HG03442 (cell line): Measurements from ENCODE around the gene MIER2.

Experiments
- ATAC-seq: cut with Tn5 transposase; IDR thresholded peaks from one replicate; pipeline ENCODE4 v1.9.1; 2021; ENCODE audit warnings: mild to moderate bottlenecking, moderate library complexity; ENCODE audit not compliant: unreplicated experiment

The MIER2 gene

DNA sequence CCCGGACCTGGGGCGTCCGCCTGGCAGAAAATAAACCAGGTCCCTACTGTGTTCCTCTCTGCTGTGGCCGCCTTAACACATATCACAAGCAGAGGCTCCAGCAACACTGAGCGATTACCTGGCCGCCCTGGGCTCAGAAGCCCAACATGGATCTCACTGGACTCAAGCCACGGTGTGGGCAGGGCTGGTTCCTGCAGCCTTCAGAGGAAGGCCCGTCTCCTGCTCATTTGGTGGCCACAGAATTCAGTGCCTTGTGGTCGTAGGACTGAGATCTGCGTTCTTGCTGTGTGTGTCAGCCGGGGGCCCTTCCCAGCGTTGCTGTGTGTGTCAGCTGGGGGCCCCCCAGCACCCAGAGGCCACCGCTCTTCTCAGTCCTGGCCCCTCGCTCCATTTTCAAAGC is 34.1 kb upstream of the MIER2 start:
- ATAC-seq: no peak

DNA sequence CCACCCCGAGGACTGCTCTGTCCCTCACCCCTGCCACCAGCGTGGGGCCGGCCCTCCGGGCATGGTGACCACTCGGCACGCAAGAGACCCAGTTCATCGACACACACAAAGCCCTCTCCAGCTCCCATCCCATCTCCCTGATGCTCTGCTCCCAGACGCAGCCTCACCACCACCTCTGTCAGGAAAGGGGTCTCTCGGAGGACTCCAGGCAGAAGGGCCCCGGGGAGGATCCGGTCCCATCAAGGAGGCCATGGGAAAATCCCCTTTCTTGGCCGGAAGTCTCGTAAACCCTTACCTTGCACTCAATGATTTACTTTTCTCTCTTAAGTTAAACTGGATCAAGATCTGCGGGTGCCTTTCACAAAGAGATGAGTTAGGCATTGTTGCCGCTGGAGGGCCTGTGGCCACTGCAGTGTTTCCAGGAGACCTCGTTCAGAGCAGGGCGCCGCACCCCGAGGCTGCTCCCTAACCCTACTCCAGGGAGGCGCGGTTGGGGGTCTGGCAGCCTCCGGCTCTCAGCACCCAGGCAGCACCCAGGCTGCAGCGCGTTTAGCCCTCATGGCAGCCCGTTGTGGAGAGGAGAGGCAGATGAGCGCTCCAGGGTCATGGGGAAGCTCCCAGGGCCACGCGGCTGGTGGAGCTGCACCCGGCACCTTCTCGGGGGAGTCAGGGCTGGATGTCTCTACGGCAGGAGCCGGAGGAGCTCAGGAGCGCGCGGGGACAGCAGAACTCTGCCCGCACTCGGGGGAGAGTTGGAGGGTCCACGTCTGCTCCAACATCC is 33.4 kb upstream of the MIER2 start:
- ATAC-seq: no peak

DNA sequence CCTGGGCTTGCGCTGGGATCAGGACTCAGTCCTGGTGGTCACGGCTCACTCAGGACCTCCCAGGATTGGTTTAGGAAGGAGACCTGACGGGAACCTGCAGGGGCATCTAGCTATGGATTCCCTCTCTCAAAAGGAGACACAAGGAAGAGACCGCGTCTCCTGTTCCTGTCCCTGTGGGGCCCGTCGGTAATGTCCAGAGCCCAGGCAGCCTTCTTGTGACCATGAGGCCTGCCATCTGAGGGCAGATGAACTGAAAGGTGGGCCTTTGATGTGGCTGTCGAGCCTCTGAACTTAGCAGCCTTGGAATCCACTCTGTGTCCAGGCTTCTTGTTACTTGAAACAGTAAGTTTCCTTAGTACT is 31.5 kb upstream of the MIER2 start:
- ATAC-seq: no peak

- ATAC-seq: no peak
Observed at GRCh38 chr19:375395-376110, 31.0 kb upstream of the MIER2 start.

DNA sequence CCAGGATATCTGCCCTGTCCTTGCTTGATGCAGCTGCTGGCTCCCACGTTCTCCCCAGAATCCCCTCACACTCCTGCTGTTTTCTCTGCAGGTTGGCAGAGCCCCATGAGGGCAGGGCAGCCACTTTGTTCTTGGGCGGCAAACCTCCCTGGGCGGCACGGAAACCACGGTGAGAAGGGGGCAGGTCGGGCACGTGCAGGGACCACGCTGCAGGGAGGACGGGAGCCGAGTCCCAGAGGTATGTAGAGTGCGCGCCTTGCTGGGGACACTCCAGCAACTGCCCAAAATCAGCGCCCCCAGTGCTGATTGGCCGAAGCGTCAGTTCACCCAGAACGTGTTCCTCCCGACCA is 30.3 kb upstream of the MIER2 start:
- ATAC-seq: no peak

DNA sequence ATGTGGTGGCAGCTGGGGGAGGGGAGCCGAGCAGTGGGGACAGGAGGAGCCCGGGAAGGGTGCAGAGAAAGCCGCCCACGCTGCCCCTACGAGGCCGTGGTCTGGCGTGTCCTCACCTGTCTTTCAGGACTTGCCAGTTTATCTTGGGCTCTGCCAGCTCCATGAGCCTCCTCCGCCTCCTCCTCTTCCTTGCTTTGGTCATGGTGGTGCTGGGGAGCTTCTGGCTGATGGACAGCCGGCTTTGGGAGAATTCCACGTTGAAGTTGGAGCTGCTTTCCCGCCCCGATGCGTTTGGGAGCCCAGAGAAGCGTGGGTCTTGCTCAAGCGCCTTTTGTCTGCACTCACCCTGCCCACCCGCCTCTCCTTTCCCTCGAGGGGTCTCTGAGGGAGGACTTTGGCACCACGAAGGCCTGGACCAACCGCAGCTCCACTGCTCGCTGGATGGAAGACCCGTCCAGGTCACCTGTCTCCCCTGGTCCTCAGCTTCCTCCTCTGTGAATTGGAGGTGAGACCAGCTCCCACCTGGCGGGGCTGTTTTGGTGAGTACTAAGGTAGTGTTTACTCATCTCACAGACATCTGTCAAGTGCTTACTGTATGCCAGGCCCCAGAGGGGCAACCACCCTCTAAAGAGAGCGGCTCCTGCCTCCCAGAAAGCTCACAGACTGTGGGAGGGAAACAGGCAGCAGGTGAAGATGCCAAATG is 29.7 kb upstream of the MIER2 start:
- ATAC-seq: no peak

- no peak for ATAC-seq
Observed at GRCh38 chr19:373391-374182, 29.0 kb upstream of the MIER2 start.

DNA sequence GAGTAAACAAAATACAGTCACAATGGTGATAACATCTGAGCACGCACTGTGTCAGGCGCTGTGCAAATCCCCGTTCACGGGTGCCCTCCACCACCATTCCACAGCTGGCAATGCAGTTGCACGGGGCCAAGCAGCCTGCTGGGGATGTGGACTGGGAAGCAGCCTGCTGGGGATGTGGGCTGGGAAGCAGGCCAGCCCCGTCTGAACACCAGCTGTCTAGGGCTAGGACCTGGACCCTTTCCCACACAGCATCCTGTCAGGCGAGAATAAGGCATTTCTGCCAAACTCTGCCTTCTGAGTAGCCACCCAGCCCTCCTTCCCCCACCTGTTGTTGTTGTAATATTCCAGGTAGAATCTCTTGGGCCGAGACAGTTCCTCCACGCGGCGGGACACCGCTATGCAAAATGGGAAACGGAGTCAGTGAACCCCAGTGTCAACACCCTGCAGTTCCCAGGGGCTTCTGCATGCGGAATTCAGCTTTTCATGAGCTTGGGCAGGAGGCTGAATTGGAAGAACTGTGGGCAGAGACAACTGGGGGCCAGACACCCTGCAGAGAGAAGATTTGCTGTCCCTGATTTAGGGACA is 27.8 kb upstream of the MIER2 start:
- ATAC-seq: no peak

- no peak for ATAC-seq
Observed at GRCh38 chr19:371501-372168, 27.0 kb upstream of the MIER2 start.

DNA sequence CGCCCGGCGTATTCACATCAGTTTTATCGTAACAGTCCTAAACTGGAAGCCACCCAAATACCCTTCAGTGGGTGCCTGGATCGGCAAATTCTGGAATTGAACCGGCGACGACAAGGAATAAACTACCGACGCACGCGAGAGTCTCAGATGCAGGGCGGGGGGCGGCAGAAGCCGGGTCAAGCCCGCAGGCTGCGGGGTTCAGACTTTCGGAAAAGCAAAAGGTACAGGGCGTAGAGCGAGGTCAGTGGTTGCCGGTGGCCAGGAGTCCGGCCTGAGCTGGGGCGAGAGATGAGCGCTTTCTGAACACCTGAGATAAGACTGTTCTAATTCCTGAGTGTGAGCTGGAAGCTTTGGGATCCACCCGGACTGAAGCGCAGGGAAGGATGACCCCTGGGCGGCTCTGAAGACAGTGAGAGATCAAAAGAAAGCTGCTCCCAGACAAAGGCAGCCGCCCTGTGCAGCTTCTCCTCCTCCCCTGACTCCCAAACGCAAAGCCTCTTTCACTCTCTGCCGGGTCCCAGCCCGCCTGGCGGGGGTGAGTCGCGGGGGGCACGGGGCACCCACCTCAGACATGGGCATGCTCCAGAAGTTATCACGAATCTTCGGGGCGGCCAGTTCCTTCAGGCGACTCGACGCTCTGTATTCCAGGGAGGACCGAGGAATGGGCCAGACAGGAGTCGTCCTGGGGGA is 26.2 kb upstream of the MIER2 start:
- ATAC-seq: no peak

DNA sequence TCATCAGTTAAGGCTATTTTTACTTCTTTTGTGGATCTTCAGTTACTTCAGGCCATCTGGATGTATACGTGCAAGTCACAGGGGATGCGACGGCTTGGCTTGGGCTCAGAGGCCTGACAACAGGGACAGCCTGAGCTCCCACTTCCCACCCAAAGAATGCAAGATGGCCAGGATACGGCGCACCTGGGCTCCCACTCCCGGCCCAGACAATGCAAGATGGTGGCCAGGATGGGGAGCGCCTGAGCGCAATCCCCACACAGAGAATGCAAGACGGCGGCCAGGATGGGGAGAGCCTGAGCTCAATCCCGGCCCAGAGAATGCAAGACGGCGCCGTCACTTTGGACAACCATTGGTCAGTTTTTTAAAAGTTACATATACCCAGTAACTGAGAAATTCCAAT is 25.3 kb upstream of the MIER2 start:
- ATAC-seq: no peak

- ATAC-seq: no peak
Observed at GRCh38 chr19:369256-369655, 24.7 kb upstream of the MIER2 start.

- ATAC-seq: no peak
Observed at GRCh38 chr19:368630-369024, 24.0 kb upstream of the MIER2 start.

DNA sequence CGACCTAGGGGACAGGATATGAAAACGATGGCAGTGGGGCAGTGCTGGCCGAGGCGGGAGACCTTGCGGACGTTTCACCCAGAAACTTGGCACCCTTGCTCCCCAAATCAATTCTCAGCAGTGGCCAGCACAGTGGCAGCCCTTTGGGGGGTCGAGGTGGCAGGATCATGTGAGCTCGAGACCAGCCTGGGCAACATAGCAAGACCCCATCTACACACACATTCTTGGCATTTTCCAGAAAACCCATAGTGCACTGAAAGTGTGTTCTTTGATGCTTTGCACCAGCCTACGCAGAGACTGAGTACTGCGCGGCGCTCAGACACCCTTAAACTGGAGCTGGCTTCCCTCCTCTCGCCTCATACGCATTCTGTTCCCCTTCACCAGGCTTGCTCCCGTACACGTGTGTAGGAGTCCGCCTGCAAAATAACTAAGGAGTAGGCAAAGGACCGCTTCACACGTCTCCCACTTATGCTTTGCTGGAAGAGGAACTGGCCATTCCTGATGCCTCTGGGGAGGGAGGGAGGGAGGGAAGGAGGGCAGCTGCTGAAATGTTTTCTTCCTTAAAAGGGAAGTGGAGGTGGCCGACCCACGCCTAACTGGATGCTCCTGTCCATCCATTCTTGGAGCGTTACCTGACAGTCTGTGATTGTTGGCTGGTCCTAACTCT is 23.5 kb upstream of the MIER2 start:
- ATAC-seq: no peak

GRCh38 chr19:367561-367960 is 23.0 kb upstream of the MIER2 start:
- no peak for ATAC-seq

DNA sequence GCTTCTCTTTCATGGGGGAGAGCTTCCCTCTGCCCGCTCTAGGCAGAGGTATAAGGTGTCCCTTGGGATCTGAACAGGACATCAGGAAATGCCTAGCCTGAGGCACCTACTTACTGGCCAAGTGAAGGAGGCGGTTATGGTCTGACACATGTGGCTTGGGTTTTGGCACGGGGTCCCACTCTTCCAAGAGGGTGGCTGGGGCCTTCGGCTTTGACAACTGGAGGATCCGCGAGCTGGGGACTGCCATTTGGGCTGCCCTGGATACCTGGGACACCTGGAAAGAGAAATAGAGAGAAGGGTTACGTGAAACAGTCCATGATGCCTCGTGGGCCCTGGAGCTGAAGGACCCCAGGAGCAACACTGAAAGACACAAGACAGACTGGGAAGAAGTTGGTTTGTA is 22.4 kb upstream of the MIER2 start:
- ATAC-seq: no peak

DNA sequence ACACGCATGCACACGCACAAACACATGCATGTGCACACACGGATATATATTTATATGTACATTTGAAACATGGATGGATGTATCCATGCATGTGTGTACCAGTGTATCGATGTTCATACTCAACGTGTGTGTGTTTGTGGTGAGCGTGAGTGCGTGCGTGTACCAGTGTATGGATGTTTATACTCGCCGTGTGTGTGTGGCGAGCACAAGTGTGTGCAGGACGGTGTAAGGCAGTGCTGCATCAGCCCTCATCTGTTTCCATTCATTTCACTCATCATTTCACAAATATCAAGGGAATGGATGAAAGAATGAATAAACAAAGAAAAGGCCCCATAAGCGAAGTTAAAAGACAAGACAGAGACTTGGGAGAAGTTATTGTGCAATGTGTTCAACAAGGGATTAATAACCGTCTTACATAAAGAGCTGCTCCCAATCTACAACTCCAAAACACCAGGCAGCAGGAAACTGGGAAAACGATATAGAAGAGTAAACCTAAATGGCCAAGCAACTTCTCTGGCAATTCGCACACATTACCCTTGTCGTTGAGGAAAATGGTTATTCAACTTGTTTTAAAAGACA is 21.7 kb upstream of the MIER2 start:
- ATAC-seq: no peak

DNA sequence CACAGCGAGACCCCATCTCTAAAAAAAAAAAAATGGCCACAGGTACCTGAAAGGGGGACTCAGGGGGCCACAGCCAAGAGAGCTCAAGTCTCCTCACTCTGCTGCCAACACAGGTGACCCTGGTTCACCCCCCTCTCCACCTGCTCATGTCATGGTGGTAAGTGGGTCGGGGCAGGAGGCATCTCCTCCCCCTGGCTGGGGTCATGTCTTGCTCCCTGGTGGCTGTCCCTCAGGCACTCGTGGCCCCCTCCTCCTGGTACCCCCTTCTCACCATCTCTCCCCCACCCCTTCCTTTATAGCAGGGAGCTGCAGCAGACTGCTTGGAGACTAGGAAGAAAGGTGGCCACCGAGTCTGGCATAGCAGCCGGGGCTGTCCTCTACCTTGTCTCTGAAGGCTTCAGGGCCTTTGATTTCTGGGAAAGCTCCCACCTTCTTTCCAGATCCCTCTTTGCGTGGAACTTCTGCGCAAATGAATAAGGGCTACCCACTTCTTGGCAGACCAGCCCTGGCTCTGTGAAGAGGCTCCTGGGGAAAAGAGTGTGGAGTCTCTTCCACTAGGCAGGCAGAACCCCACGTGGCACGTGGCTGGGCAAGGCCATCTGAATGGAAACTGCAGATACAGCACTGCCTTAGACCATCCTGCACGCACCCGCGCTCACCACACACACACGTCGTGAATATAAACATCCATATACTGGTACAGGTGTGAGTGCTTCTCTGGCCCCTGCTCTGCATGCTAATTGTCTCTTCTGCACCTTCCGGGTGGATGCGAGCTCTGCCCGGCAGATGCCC is 20.1 kb upstream of the MIER2 start:
- ATAC-seq: no peak
